HepG2 (cell line): ENCODE measurements around the gene C12orf60.

Source experiments
- NKX3-1 ChIP-seq: sonication (generic); formaldehyde crosslinking; IDR thresholded peaks from 2 replicates; pipeline ENCODE4 v1.5.0; 2020; ENCODE audit warnings: missing genetic modification reagents
- TAF1 ChIP-seq: sonication (generic); formaldehyde crosslinking; IDR thresholded peaks from 2 replicates; pipeline ENCODE4 v1.4.0; 2020; ENCODE audit warnings: missing genetic modification reagents
- ZBTB3 ChIP-seq: sonication (generic); formaldehyde crosslinking; IDR thresholded peaks from 2 replicates; pipeline ENCODE4 v1.4.0; 2020; ENCODE audit warnings: low read depth, mild to moderate bottlenecking, moderate library complexity, missing genetic modification reagents, borderline replicate concordance
- TF ChIP-seq, protein P1 (sequence below): sonication (generic); formaldehyde crosslinking; IDR thresholded peaks from 2 replicates; pipeline ENCODE4 v1.4.0; 2020; ENCODE audit warnings: missing genetic modification reagents

DNA sequence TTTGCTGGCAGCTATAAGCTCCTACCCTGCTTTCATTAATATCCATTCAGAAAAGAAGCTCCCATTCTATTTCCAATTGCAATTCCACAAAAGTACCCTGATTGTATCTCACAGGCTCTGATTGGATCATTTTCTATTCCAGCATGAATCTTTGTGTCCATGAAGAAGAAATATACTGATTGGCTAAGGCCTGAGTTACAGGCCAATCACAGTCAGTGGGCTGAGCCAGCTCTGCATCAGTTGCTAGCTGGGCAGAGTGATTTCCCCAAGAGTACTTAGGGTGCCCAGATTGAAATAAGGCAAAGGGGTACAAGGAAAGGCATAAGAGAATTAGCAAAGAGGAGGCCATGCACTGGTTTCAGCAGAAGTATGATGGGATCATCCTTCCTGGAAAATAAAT is 25.4 kb downstream of the C12orf60 start:
- TF ChIP-seq ZBTB3 (CRISPR knock-in tag) (no peak), NKX3-1 (no peak), TAF1 (CRISPR knock-in tag) (no peak)
- TF ChIP-seq, protein P1, sequence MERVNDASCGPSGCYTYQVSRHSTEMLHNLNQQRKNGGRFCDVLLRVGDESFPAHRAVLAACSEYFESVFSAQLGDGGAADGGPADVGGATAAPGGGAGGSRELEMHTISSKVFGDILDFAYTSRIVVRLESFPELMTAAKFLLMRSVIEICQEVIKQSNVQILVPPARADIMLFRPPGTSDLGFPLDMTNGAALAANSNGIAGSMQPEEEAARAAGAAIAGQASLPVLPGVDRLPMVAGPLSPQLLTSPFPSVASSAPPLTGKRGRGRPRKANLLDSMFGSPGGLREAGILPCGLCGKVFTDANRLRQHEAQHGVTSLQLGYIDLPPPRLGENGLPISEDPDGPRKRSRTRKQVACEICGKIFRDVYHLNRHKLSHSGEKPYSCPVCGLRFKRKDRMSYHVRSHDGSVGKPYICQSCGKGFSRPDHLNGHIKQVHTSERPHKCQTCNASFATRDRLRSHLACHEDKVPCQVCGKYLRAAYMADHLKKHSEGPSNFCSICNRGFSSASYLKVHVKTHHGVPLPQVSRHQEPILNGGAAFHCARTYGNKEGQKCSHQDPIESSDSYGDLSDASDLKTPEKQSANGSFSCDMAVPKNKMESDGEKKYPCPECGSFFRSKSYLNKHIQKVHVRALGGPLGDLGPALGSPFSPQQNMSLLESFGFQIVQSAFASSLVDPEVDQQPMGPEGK (CRISPR knock-in tag), result no peak
